ENCODE data around the gene IAPP.
"Not testable (repeated sequence)": the region's sequence is repeated elsewhere in the genome, so short reads cannot be mapped to it uniquely, and the experiment has no call there.

The IAPP gene

DNA sequence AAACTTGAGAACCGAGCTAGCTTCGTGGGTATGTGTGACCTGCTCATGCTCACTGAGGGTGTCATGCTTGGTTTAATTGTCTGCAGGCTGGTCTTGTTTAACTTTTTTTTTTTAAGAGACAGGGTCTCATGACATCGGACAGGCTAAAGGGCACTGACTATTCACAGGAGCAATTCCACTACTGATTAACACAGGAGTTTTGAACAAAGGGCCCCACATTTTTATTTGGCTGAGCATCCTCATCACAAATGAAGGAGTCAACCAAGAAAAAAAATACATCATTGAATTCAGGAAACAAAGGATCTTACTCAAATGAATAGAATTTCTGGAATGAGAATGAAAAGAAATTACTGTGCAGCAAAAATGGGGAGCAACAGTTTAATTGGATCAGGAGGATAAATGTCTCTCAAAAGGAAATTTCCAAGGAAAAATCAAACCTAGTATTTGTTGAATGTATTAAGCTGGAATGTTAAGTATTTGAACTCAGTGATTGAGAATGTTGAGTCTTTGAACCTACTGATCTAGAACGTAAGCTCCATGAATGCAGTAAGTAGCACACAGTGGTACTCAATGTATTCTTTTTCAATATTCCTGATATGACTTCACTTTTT, 43.9 kb downstream of the IAPP start:
- H3K9ac ChIP-seq (ENCODE audit: low read depth, low read length) = no peak overlapping the region
- H3K36me3 ChIP-seq (ENCODE audit: insufficient read depth, low read length) = no peaks in the 10 kb centered on the region
- H3K9me3 ChIP-seq (ENCODE audit: control insufficient read depth, insufficient read depth, low read length) = no peaks in the 10 kb centered on the region
- H3K4me1 ChIP-seq (ENCODE audit: insufficient read depth, low read length) = 0 out of 2 replicates have a peak, but pooled peaks cover 8% of the 10 kb centered on the region

- not testable (repeated sequence) for H3K9me3 ChIP-seq (ENCODE audit: control insufficient read depth, insufficient read depth, low read length); H3K36me3 ChIP-seq (ENCODE audit: insufficient read depth, low read length); H3K9ac ChIP-seq (ENCODE audit: low read depth, low read length); H3K4me1 ChIP-seq (ENCODE audit: insufficient read depth, low read length)
Measured at GRCh38 chr12:21418398-21418797, 45.7 kb downstream of the IAPP start.

DNA sequence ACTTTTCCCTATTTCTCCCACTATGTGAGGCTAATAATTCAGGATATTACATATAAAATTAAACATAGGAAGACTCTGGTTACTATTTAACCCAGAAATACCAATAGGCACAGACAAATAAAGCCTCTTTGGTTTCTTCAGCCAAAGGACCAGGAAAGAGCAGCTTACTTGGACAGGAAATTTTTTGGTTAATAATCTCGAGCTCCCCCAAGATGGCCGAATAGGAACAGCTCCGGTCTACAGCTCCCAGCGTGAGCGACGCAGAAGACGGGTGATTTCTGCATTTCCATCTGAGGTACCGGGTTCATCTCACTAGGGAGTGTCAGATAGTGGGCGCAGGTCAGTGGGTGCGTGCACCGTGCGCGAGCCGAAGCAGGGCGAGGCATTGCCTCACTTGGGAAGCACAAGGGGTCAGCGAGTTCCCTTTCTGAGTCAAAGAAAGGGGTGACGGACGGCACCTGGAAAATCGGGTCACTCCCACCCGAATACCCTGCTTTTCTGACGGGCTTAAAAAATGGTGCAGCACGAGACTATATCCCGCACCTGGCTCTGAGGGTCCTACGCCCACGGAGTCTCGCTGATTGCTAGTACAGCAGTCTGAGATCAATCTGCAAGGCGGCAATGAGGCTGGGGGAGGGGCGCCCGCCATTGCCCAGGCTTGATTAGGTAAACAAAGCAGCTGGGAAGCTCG, 46.5 kb downstream of the IAPP start:
- H3K9me3 ChIP-seq (ENCODE audit: control insufficient read depth, insufficient read depth, low read length); H3K4me1 ChIP-seq (ENCODE audit: insufficient read depth, low read length); H3K36me3 ChIP-seq (ENCODE audit: insufficient read depth, low read length): not testable (repeated sequence)
- peak overlapping the region; percentile 81 for H3K9ac ChIP-seq (ENCODE audit: low read depth, low read length)

DNA sequence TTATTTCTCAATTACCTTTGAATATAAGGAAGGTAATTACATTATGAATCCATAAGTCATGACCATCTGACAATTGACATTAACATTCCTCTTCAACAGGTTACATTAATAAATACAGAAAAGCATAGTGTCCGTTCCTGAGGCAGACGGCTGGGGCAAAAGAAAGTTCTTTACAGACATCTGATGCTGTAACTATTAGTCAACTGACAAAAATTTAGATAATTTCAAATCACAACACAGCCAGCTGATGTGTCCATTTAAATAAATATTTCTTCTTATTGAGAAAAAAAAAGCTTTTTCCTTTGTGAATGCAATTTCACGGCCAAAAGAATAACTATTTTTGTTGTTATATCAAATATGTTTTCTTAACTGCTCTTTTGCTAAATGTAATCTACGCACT, 55.5 kb downstream of the IAPP start:
- H3K9ac ChIP-seq (ENCODE audit: low read depth, low read length) = no peak overlapping the region
- no peaks in the 10 kb centered on the region for H3K9me3 ChIP-seq (ENCODE audit: control insufficient read depth, insufficient read depth, low read length)
- H3K4me1 ChIP-seq (ENCODE audit: insufficient read depth, low read length) = no peaks in the 10 kb centered on the region
- H3K36me3 ChIP-seq (ENCODE audit: insufficient read depth, low read length) = no peaks in the 10 kb centered on the region
